Measurements from ENCODE around the gene RIT2. TPM values are rescaled to one million over a fixed set of nuclear protein-coding genes. Genes with fewer than 3 reads are reported as not detected.

RIT2 gene
- total RNA-seq, 1 experiment from 2014 or later, result 1.5 TPM

- ChIA-PET CTCF (no interaction called here), POLR2A (no interaction called here)
- DNase-seq (ENCODE audit: low spot score) (no peak), ATAC-seq (no peak)
- H3K27me3 Mint-ChIP-seq (ENCODE audit: low read depth), result no peaks in the 10 kb centered on the region
- H3K4me1 Mint-ChIP-seq, result peaks cover 3% of the 10 kb centered on the region; the same call in 1 of the 2 replicates
- peaks cover 4% of the 10 kb centered on the region; the same call in 1 of the 2 replicates for H3K9me3 Mint-ChIP-seq
- H3K36me3 Mint-ChIP-seq, result no peaks in the 10 kb centered on the region
- H3K4me3 Mint-ChIP-seq, result no peak overlapping the region
- H3K27ac Mint-ChIP-seq, result no peak overlapping the region
- TF ChIP-seq IRF1 (CRISPR knock-in tag; IDR thresholded peaks at IDR 0.05) (no peak), E2F1 (CRISPR knock-in tag; IDR thresholded peaks at IDR 0.05) (no peak), ELF4 (CRISPR knock-in tag; IDR thresholded peaks at IDR 0.05; ENCODE audit: low read depth) (no peak), USF2 (CRISPR knock-in tag; IDR thresholded peaks at IDR 0.05) (no peak), ZBTB21 (CRISPR knock-in tag; IDR thresholded peaks at IDR 0.05; ENCODE audit: borderline replicate concordance) (no peak), NFE2L1 (CRISPR knock-in tag; IDR thresholded peaks at IDR 0.05) (no peak), USF1 (CRISPR knock-in tag; IDR thresholded peaks at IDR 0.05) (no peak), MLX (CRISPR knock-in tag; IDR thresholded peaks at IDR 0.05) (no peak), ZSCAN18 (CRISPR knock-in tag; IDR thresholded peaks at IDR 0.05) (no peak), AR (CRISPR knock-in tag; IDR thresholded peaks at IDR 0.05) (no peak), ZNF232 (CRISPR knock-in tag; IDR thresholded peaks at IDR 0.05) (no peak), NFATC4 (CRISPR knock-in tag; IDR thresholded peaks at IDR 0.05) (no peak), ATF1 (CRISPR knock-in tag; IDR thresholded peaks at IDR 0.05) (no peak), GTF2I (CRISPR knock-in tag; conservative IDR thresholded peaks at IDR 0.05) (no peak), HMGXB4 (CRISPR knock-in tag; IDR thresholded peaks at IDR 0.05) (no peak), SP1 (CRISPR knock-in tag; conservative IDR thresholded peaks at IDR 0.05) (no peak), ZNF219 (CRISPR knock-in tag; IDR thresholded peaks at IDR 0.05; ENCODE audit: borderline replicate concordance) (no peak), ZNF281 (CRISPR knock-in tag; IDR thresholded peaks at IDR 0.05) (no peak)
These were observed 66.5 kb downstream of the RIT2 start for GRCh38 chr18:43049021-43049420.

Data from WTC11 (cell line).